Purkinje cell (primary cell): ENCODE results near the gene NFATC3. TPM values are rescaled to one million over a fixed set of nuclear protein-coding genes. Genes with fewer than 3 reads are reported as not detected.

Source experiments
- polyA plus RNA-seq: library from polyadenylated mRNA; unstranded; fragments of >200 nt; fragmentation: Nextera tagmentation; gene quantifications from 2 replicates; pipeline ENCODE4 v1.2.1, GENCODE V29; 2014

NFATC3 gene
- polyA plus RNA-seq: 0.70 and 3.3 TPM in 2 replicates

GRCh38 chr16:68085259-68086071 is at the start of gene NFATC3:
Gene NFATC3 (plus strand): TSS chr16:68085370. CDS start chr16:68085682, 312 bp downstream.

GRCh38 chr16:68235887-68236136 is 150.6 kb downstream of the NFATC3 start, which contains the start of gene ESRP2:
Gene ESRP2 (minus strand): TSS chr16:68236127. CDS start chr16:68236045, 82 bp downstream.

GRCh38 chr16:68244903-68245853 is 160.0 kb downstream of the NFATC3 start, which contains the start of gene PLA2G15:
Gene PLA2G15 (plus strand): TSS chr16:68245373. CDS start chr16:68245427, 54 bp downstream.

DNA sequence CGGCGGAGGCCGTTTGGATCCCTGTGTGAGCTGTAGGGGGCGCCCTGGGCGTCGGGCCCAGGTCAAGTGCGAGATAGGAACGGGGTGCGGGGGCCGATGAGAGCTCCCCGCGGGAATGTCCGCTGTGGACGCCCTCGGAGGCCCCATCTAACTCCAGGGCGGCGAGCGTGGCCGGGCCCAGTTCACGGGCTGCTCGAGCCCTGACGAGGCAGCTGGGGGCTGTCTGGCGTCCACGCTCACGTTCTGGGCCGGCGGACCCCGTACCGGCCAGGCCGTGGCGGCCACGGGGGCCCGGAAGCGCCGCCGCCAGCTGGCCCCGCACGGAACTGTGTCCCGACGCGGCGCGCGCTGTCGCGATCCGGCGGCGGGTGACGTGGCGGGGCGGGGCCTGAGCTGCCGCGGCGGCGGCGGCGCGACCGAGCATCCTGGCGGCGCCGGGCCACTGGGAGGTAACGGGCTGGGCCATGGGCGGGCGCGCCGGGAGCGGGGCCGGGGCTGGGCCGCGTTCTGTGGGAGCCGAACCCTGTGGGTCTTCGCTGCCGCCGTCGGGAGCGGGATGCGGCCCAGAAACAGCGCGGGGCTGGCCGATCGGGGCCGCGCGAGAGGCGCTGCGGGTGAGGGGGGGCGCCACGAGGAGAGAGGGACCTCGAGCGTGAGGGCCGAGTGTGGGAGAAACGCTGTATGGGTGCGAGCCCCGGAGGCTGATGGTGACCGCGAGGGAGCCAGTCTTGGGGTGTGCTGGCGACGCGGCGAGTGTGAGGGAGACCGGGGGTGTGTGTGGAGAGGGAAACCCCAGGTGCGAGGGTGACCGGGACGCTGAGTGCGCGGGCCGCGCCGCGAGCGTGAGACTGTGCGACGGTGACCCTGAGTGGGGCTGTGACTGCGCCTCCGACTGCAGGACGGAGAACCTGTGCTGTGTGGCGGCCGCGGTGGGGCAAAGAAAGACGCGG is 179.2 kb downstream of the NFATC3 start, which contains the start of gene SLC7A6:
Gene SLC7A6, plus strand, starts transcription at position 399 of the 950 bp plus-strand sequence. CDS start 10,201 bp downstream, outside the sequence.

Other genes with a start within 250 kb of the NFATC3 start
- gene THAP11, start 243.1 kb upstream of the NFATC3 start, polyA plus RNA-seq: 5.9 and 6.4 TPM in 2 replicates
- 50.0 and 82.7 TPM in 2 replicates for gene NUTF2, start 238.4 kb upstream of the NFATC3 start, polyA plus RNA-seq
- 2.1 and 9.9 TPM in 2 replicates for gene CENPT, start 237.7 kb upstream of the NFATC3 start, polyA plus RNA-seq
- 7.0 and 11.9 TPM in 2 replicates for gene EDC4, start 212.3 kb upstream of the NFATC3 start, polyA plus RNA-seq
- gene NRN1L, start 200.5 kb upstream of the NFATC3 start, polyA plus RNA-seq: 3.1 TPM in 1 of 2 replicates, not detected in the other
- gene PSKH1, start 192.1 kb upstream of the NFATC3 start, polyA plus RNA-seq: 0.59 TPM in 1 of 2 replicates, not detected in the other
- gene CTRL, start 153.5 kb upstream of the NFATC3 start, polyA plus RNA-seq: 1.9 TPM in 1 of 2 replicates, not detected in the other
- 39.2 and 49.7 TPM in 2 replicates for gene PSMB10, start 148.5 kb upstream of the NFATC3 start, polyA plus RNA-seq
- gene LCAT, start 141.2 kb upstream of the NFATC3 start, polyA plus RNA-seq: 42.9 and 103 TPM in 2 replicates
- 1.1 and 1.5 TPM in 2 replicates for gene SLC12A4, start 116.7 kb upstream of the NFATC3 start, polyA plus RNA-seq
- gene DPEP3, start 104.9 kb upstream of the NFATC3 start, polyA plus RNA-seq: not detected in 2 replicates
- not detected in 2 replicates for gene DPEP2, start 85.9 kb upstream of the NFATC3 start, polyA plus RNA-seq
- gene DPEP2NB, start 69.5 kb upstream of the NFATC3 start, polyA plus RNA-seq: not detected in 2 replicates
- gene DDX28, start 62.1 kb upstream of the NFATC3 start, polyA plus RNA-seq: 2.8 and 3.8 TPM in 2 replicates
- 1.6 and 10.4 TPM in 2 replicates for gene DUS2, start 62.1 kb upstream of the NFATC3 start, polyA plus RNA-seq
- gene ESRP2, start 150.8 kb downstream of the NFATC3 start, polyA plus RNA-seq: not detected in 2 replicates
- gene PLA2G15, start 160.0 kb downstream of the NFATC3 start, polyA plus RNA-seq: 7.2 and 16.6 TPM in 2 replicates
- 9.9 and 14.0 TPM in 2 replicates for gene SLC7A6, start 179.2 kb downstream of the NFATC3 start, polyA plus RNA-seq
- 0.59 and 5.9 TPM in 2 replicates for gene SLC7A6OS, start 225.6 kb downstream of the NFATC3 start, polyA plus RNA-seq
- 6.5 and 14.7 TPM in 2 replicates for gene PRMT7, start 225.6 kb downstream of the NFATC3 start, polyA plus RNA-seq